NCI-H510A (cell line): ENCODE measurements around the gene ANKRD44.

Experiments
- DNase-seq: peaks from one replicate; lab custom pipeline; 2025; lab: John Stamatoyannopoulos, UW

Gene ANKRD44

GRCh38 chr2:197238043-197238365, 72.6 kb downstream of the ANKRD44 start:
- DNase-seq = no peak

- DNase-seq = no peak
Observed at GRCh38 chr2:197237291-197238042, 73.1 kb downstream of the ANKRD44 start.

GRCh38 chr2:197236816-197237215, 73.8 kb downstream of the ANKRD44 start:
- no peak for DNase-seq

- DNase-seq = no peak
Observed at GRCh38 chr2:197236159-197236558, 74.4 kb downstream of the ANKRD44 start.

DNA sequence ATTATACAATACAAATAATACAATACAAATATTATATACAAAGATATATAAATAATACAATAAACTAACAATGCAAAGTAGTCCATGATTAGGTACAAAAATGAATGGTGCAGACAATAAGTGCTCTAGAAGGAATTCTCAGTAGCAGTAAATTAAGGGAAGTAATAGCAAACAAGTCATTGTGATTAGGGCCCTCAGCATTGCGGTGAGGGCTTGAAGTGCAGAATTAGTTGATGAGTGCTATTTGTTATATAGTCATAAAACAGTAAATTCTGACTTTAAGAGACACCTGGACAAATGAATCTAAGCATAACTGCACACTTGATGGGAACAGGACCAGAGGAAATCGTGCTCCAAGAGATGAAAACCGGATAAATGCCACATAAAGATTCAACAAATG, 74.9 kb downstream of the ANKRD44 start:
- peak; percentile 20 for DNase-seq

DNA sequence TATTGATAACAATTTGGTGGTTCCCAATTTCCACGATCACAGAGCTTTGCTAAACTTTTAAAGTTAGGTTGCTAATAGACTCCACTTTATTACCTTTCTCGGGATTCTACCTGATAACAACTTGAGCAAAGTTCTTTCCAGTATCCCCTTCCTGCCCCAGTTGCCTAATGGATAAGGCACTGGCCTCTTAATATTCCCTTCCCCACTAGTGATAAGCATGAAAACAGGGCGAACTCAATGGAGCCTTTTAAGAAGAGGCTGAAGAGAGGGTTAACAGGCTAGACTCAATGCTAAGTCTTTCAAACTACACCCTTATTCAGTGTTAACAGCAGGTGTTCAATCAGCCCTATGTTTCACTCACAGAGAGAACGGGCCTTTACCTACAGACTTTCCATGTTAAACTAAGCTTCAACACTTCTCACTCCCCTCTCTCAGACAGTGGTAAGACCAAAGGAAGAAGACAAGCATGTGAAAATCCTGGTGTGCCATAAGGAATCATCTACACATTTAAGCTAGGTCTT, 75.8 kb downstream of the ANKRD44 start:
- DNase-seq = no peak

DNA sequence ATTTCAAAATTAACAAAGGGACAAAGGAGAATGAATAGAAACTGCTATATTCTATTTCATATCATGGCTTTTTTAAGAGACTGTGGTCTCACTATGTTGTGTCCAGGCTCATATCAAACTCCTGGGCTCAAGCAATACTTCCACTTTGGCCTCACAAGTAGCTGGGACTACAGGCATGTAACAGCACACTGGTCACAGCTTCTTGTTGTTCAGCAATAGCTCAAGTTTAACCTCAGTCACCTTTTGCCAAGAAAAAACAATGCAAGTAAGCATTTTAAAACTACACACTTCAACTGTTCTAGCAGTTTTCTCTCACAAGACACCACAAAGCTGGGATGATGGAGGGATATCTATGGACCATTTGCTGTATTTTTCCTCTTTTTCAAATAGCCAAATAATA, 77.1 kb downstream of the ANKRD44 start:
- no peak for DNase-seq

GRCh38 chr2:197232010-197232409, 78.6 kb downstream of the ANKRD44 start:
- DNase-seq = no peak

GRCh38 chr2:197229509-197230443, 80.8 kb downstream of the ANKRD44 start:
- no peak for DNase-seq

GRCh38 chr2:197223451-197223850, 87.1 kb downstream of the ANKRD44 start:
- DNase-seq = no peak

DNA sequence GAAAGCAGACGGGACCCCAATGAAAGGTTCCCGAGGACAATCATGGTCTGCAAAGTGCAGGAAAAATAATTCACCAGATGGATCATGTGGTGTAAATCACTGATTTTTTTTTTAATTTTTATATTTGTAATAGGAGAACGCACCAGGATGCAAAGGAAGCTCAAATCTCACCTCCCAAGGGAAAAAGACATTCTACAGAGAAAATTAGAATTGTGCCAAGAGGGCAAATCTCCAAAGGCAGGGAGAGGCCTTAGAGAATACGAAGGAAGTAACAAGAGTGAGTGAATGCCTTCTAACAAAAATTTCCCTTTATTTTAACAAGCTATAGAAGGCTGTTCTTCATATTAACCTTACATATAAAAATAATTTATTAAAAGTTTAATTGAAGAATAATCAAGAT, 90.9 kb downstream of the ANKRD44 start:
- no peak for DNase-seq

DNA sequence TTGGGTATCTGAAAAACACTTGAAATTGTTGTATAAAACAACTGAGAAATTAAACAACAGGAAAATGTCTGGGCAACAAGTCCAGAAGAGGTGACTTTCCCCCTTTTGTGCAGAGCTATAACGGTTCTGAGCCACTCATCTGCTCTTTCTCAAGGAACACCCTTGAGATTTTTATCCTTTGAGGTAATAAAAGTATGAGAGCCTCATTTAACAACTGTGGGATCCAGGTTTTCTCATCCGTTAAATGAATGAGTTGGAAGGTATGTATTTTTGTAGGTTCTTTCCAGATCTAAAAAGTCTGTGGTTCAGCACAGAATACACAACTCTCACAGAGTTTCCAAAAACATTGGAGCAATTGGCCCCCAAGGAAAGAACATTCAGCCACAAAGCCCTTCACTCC, 93.0 kb downstream of the ANKRD44 start:
- DNase-seq = no peak

DNA sequence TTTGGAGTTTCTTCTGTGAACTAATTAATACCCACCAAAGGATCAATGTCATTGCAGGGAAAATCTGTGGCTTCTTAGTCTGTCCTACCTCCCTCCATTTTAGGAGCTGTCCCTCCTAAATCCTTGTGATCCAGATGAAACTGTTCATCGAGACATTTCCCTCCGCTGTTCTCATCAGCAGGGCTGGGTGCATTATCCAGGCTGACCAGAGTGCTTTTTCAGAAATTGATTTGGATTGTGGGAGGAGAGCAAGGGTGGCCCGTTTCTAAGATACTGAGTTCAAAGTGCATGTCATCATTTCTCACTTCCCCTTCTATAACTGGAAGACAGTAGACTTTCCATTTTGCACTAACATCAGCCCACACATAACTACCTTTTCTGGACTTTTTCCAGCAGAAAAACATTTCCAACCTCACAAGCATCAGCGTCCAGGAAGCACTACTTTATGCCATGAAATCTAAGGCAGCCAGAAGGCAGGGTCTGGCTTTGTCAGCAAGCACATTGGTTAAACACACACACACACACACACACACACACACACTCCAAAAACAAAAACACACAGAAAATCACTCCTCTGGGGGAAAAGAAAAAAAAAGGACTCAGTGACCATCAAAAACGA, 94.1 kb downstream of the ANKRD44 start:
- DNase-seq = no peak

DNA sequence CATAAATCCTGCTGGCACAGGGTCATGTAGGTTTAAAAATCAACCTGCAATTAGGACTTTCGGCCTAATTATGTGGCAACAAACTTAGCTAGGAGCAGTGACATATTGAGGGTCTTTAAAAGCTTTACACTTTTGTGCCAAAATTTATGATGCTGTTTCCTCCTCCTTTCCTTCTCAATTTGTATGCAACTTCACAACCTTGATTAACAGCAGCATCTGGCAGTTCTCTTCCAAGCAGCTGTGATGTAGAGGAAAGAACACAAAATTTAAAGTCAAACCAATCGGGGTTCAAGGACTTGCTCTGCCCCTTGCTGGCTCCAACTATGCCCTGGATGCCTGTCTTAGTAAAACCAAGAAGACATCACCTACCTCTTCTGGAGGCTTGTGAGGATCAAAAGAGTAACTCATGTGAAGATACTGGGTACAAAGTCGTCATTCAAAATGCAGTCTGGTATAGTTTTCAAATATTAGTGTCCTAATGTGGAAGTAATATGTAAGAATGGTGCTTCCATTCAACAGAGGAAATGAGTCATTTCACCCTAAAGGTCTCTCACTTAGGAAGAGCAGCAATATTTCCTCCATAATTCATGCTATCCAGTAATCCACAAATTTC, 94.7 kb downstream of the ANKRD44 start:
- no peak for DNase-seq

DNA sequence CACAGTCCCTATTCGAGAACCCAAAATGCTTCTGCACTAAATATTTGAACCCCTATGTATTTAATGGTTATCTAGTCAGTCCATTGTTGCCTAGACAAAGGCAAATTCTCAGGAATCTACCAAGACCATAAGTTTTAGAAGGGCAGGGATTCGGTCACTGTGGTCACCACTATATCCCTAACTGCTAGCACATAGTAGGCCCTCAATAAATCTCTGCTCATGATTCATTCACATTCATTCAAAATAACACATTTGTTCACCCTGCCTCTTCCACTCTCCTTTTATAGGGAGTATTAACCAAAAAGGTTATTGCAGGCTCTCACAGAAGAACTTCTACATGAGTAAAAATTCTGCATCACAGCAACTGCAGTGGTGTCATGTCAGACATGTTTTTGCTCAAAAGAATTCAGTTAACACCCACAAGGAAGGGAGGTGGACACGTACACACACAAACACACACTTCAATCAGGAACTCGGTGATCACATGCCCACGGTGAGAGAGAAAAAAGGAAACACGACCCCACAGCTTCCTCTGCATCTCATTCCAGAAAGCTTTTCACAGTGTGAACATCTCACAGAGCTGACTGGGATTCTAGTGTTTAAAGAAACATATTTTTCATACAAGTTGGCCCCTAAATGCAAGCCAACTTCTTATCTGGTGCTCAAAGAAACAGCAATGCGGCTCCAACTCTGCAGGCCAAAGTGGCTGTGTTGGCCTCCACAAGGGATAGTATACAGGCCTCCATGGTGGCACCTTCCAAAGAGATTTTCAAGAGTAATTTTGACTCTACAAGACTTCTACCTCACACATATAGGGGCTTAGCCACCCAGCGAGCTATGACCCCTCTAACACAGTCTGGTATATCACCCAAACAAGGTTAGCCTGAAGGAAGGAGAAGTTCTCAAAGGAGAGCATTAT, 98.0 kb downstream of the ANKRD44 start:
- no peak for DNase-seq

- DNase-seq = no peak
Observed at GRCh38 chr2:197211881-197212342, 98.7 kb downstream of the ANKRD44 start.

DNA sequence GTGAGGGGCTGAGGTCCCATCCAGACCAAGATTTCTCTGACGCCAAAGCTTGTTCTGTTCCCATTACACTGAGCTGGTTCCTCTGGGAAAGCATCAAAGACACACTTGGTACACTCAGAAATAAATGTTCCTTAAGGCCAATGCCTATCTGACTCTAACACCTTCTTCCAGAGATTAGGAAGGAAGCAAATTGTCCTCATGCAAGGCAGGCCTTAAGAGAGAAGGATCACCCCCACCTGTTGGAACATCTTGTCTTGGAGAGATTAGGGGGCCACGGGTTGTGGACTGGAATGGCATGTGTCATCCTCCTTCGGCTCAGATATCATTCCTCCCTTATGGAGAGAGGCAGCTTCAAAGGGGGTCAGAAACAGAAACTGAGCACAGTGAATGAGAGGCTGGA, 100.2 kb downstream of the ANKRD44 start:
- DNase-seq = no peak

GRCh38 chr2:197209742-197210408, 100.7 kb downstream of the ANKRD44 start:
- no peak for DNase-seq

DNA sequence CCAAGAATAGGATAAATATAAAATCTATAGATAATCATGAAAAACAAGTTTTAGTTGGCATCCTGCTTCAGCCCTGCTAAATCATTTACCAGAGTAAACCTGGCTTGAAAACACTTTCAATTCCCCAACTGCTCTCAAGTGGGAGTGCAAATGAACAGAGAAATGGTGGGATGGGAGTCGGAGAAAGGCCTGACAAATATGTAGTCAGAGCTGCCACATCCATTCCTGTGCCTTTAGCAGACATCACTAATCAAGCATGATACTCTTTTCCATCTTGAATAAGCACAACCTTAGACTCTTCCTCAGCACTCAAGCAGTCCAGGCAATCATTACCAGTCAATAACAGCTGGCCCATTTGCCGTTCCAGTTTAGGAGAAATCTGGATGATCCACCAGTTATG, 101.3 kb downstream of the ANKRD44 start:
- no peak for DNase-seq

- DNase-seq = no peak
Observed at GRCh38 chr2:197208841-197209240, 101.7 kb downstream of the ANKRD44 start.
